HG03135 (cell line): Measurements from ENCODE around the gene TNFRSF4.
"Not testable (repeated sequence)": the region's sequence is repeated elsewhere in the genome, so short reads cannot be mapped to it uniquely, and the experiment has no call there.

Experiments used
- ATAC-seq: cut with Tn5 transposase; IDR thresholded peaks from one replicate; pipeline ENCODE4 v1.9.1; 2021; ENCODE audit warnings: mild to moderate bottlenecking, moderate library complexity; ENCODE audit not compliant: unreplicated experiment

TNFRSF4 gene

DNA sequence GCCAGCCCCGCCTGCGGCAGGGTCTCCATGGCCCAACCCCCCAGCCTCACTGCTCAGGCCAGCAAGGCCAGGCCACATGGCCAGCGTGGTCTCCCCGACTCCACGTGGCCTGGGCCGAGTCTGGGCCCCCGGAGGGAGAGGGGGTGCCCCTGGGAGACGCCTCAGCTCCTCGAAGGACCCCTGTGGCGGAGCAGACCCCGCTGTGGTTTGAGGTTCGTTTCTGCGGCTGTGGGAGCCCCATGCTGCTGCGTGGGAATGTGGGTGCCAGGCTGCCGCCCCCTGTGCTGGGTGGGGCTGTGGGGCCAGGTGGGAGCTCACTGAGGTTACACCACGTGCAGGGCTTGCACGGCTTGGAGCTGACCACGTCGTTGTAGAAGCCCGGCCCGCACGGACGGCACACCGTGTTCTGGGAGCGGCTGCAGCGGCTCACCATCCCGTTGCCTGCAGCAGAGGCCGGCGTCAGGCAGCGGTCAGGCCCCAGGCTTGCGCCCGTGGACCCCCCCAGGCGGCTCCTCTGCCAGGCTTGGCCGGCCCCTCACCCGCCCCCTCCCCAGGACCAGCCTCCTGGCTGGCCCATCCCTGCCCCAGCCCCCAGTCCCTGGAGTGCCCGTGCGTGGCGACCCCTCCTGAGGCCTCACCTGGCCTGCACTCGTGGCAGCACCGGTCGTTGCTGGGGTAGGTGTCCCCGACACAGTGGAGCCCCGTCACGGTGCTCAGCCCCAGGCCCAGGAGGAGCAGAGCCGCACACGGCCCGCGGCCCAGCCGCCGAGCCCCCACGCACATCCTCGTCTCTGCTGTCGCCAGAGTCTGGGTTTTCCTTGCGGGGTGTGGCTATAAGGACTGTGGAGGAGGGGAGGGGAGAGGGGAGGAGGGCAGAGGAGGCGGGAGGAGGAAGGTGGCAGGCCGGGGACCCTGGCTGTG is at the start of gene TNFRSF4:
Gene TNFRSF4 (minus strand): TSS at position 809 of the 921 bp plus-strand sequence. CDS start 26 bp downstream, at position 783.
- no peak for ATAC-seq

DNA sequence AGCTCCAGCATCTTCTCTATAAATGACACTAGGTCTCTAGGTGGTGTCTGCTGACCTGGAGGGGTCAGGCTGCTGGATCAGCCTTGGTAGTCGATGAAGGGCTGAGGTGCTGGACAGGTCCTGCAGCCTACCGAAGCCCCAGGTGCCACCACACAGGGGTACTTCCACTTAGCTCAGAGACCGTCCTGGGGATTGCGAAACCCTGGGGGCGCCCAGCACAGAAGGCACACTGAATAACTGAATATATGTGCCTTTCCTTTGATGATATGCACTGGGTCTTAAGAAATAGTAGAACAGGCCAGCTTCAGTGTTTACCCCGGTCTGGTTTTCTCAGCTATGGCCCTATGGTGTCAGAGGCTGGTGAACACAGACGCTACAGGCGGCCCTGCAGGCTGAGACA is 48.8 kb upstream of the TNFRSF4 start:
- no peak for ATAC-seq

DNA sequence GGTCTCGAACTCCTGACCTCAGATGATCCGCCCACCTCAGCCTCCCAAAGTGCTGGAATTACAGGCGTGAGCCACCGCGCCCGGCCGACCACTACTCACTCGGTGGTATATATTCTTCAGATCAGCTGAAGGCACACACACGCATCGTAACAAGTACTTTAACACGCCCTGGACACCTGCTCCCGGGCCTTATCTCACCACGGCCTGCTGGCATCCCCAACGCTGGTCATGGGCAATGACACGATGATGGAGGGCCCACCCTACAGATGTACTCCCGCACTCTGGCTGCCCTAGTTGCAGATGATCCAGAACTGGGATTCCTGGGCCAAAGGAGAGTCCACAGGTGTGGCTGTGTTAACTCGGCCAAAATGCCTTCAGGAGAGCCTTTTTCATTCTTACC is 48.1 kb upstream of the TNFRSF4 start:
- no peak for ATAC-seq

DNA sequence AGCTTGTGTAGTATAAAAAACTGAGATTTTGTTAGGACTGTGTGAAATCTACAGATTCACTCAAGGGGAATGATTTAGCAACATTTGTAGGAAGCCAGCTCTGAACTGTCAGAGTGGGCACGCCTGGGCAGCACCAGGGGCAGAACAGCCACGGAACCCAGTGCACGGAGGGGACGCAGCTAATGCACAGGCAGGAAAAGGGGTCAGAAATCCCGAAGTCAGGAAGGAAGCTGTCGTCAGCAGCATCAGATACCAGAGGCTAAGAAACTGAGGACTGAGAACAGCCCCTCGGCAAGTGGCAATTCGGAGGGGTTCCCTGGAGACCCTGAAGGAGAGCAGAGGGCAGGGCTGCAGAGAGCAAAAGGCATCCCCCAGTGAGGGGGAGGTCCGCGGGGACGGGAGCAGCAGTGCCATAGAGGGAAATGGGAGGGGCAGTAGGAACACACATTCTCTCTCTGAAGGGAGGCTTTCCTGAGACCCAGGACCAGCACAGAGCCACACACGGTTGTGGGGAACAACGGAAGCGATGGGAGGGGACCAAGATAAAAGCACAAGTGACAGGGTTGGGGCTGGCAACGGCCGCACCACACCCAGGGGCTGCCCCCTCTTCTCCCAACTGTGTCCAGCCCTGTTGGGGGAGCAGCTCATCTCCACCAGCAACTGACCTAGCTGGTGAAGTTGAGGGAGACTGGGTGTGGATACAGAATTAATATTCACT is 47.0 kb upstream of the TNFRSF4 start:
- no peak for ATAC-seq

DNA sequence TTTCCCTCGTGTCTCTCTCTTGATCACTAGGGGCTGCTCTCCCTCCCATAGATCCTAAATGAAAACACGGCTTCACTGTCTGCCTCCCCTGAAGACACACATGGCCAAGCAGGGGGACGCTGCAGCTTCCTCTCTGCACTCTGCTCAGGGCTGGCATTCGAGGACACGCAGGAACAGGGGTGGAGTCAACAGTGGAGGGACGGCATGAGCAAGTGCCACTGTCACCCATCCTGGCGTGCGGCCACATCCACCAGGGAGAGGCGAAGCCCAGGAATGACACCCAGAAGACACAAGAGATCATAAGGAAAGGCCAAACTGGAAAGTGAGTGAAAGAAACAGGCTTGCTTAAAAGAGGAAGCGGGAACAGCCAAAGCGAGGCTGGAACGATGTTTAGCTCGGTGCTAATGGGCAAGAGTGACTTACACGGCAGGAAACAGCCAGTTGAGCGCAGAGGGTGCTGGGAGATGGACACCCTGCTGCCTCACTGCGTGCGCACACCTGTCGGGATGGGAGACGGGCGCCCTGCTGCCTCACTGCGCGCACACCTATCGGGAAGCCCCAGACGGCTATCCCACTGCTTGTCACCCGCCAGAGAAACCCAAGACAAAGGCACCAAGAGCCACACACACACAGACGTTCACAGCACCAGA is 46.1 kb upstream of the TNFRSF4 start:
- ATAC-seq = no peak

DNA sequence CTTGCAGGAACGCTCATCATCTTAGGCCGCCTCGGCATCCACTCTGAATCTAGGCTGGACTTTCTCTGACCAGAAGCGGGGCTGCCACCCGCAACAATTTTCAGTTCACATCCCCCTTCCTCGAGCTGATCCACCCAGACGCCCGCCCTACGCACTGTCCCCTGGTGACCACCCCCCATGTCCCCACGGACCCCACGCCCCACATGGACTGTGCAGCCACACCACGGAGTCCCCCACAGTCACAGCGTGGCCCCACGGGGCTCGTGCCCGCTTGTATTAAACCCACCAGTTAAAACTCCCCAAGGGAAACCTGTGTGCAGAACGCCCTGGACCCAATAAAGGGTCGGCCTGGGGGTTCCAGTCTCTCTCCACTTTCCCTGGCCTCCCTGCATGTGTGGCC is 45.6 kb upstream of the TNFRSF4 start:
- no peak for ATAC-seq

DNA sequence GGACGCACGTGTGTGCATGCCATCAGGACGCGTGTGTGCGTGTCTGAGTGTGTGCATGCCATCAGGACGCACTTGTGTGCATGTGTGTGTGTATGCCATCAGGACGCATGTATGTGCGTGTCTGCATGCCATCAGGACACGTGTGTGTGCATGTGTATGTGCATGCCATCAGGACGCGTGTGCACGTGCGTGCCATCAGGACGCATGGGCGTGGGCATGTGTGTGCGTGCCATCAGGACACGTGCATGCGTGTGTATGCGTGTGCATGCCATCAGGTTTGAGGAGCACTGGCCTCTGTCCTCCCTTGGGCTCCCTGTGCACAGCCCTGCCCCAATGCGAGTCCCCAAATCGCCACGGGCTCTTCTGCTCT is 45.2 kb upstream of the TNFRSF4 start:
- no peak for ATAC-seq

DNA sequence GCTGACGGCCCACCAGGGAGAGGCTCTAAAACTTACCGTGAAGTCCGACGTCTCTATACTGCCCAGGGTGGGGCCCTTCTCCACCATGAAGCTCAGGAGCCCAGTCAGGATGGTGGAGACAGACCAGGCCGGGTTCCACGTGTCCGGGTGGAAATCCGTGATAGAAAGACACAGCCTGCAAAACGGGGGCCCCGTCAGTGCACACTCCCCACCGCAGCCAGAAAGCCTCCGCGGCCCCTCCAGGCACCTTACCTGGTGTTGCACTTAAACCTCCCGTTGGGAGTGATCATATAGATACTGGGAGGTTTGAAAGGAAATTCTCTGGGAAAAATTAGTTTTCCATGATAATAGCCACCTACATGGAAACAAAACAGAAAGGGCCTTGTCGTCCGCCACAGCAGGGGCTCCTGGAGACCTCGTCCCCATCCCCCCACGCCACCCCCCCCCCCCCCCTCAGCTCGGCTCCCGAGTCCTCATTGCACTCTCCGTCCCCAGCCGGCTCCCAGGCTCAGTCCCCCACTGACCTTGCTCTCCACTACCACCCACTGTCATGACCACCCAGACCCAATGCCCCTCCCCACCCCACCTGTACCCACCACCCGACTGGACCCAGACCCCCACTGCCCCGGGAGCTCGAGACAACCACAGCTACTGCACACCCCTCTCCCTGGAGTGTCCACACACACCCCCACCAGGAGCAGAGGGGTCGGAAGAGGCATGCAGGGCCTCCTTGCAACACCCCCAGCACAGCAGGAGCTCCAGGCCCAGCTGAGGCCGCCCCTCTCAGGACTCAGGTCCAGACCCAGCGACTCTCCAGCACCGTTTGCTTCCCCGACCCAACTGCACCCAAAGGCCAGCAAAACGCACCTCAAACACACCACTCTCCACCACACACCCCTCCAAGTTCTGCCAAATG is 43.3 kb upstream of the TNFRSF4 start:
- ATAC-seq = no peak

DNA sequence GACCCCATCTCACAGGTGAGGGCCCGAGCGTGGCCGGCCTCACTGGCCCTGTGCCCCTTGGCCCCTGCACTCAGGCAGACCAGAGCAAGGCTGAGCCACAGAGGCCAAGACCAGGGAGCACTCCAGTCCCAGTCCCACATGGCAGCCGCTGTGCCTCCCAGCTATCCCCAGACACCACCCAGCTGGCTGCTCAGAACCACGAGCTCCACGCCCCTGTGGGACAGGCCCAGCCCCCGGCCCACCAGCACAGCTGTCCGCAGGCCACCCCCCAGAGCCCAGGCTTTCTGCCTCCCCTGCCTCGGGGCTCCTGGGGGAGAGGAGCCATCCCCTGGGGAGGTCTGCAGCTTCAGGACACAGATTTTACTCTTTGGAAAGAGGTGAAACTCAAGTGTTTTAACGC is 41.7 kb upstream of the TNFRSF4 start:
- ATAC-seq = no peak

DNA sequence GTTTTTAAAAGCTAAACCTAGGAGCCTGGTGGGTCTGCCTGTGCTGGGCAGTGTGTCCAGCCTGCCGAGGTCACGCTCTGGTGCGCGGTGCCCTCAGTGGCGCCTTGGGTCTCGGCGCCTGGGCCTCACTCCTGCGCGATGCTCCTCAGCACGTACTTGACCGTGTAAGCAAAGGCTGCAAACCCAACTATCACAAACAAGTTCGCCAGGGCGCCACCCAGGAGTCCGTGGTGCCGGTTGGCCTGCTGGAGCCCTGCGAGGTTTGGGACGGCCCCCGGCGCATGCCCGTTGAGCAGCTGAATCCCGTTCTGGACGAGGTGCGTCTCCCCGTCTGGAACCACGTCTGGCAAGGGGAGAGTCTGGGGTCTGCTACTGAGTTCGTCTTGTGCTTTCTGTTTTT is 41.1 kb upstream of the TNFRSF4 start:
- no peak for ATAC-seq

DNA sequence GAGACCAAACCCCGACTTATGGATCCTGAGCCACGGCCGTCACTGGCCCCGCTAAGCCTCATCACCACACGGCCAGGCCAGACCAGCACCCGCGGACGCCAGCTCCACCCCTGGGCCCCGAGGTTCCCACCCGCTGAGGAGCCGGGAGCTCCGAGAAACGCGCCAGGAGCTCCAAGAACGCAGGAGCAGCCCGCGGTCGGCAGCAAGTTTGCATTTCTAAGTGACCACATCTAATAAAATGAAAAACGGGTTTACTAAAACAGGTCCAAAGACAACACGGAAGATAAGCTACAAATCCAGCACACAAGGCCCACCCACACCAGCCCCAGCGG is 40.7 kb upstream of the TNFRSF4 start:
- ATAC-seq = no peak

DNA sequence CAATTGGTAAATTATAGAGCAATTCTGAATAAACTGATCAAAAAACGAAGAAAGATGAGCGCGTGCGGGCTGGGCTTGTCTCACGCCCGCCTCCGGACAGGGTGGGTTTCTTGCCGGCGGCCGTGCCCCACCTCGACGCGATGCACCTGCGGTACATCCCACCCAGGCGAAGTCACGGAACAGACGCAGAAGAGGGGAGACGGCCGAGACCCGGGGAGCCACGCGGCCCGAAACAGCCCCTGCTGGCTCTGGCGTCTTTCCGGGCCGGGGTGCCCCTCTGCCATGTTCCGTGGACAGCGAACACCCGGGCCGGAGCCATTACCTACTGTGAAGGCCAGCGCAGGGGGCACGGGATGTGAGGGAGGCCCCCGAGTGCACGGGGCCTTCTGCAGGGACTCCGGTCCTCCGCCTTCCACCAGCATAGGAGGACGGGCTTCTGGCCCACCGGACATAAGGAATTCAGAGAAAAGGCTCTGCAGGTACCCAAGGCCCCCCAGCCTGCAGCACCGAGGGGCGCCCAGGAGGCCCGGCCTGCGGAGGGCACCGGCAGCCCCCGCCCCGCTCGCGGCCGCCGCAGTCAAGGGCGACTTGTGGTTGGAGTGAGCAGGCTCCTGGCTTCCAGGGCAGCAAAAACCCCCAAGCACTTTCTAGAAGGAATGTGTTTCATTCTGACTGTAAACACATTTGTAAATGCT is 40.2 kb upstream of the TNFRSF4 start:
- no peak for ATAC-seq

DNA sequence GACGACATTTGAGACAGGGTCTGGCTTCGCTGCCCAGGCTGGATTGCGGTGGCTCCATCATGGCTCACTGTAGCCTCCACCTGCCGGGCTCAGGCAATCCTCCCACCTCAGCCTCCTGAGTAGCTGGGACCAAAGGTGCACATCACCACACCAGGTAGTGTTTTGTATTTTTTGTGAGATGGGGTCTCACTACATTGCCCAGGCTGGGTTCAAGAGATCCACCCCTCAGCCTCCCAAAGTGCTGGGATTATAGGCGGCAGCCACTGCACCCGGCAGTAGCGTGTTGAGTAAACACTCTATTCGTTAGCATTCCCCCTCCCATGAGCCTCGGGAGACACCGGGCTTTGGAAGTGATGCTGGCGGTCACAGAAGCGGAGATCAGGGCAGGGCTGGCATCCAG is 39.4 kb upstream of the TNFRSF4 start:
- no peak for ATAC-seq

DNA sequence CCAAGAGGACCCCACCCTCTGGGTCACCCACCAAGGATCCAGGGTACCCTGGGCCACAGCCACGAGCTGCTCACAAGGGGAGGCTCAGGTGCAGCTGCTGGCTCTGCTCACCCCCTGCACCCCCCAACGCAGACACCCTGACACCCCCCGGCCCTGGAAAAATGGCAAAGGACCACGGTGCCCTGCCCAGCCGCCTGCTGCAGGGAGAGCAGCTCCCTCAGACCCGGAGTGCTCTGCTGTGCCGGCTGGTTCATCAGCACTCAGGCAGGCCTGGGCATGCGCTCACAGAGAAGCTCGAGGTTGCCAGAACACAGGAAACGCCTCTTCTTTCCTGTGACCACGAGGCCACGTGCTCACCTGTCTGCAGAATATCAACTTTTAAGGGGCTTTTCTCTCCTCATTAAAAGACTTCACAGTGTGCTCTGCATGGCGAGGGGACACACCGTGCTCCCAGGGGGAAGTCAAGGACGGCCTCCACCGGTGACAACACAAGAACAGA is 36.9 kb upstream of the TNFRSF4 start:
- no peak for ATAC-seq

DNA sequence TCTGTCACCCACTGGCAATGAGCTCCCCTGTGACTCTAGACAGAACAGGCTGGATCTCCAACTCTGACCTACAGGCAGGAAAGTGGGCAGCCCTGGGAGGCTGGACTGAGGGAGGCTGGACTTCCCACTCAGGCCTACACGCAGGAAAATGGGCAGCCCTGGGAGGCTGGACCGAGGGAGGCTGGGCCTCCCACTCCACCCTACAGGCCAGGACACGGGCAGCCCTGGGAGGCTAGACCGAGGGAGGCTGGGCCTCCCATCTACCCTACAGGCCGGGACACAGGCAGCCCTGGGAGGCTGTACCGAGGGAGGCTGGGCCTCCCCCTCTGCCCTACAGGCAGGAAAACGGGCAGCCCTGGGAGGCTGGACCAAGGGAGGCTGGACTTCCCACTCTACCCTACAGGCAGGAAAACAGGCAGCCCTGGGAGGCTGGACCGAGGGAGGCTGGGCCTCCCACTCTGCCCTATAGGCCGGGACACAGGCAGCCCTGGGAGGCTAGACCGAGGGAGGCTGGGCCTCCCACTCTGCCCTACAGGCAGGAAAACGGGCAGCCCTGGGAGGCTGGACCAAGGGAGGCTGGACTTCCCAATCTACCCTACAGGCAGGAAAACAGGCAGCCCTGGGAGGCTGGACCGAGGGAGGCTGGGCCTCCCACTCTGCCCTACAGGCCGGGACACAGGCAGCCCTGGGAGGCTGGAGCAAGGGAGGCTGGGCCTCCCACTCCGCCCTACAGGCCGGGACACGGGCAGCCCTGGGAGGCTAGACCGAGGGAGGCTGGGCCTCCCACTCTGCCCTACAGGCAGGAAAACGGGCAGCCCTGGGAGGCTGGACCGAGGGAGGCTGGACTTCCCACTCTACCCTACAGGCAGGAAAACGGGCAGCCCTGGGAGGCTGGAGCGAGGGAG is 34.3 kb upstream of the TNFRSF4 start:
- ATAC-seq = not testable (repeated sequence)

DNA sequence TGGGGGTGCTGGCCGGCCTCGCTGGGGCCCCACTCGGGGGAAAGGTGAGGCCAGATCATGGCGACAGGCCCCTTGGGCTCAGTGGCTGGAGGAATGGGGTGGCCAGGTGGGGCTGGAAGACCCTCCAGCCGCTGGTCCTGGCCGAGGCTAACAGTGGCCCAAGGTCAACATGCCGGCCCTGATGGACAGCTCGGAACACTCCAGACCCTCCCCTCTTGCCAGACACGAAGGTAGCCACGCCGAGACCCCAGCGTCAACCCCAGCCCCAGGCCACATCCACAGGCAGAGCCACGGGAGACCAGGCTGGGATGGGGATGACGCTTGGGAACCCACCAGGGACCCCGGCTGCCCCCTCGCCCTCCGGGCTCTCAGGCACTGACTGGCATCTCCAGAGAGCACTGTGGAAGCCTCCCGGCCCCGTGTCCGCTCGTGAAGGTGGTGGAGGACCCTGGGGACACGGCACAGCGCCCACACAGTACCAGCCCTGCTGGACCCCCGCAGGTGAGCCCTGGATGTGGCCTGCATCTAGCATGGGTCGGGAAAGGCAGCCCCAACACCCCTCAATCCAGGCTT is 33.5 kb upstream of the TNFRSF4 start:
- no peak for ATAC-seq

DNA sequence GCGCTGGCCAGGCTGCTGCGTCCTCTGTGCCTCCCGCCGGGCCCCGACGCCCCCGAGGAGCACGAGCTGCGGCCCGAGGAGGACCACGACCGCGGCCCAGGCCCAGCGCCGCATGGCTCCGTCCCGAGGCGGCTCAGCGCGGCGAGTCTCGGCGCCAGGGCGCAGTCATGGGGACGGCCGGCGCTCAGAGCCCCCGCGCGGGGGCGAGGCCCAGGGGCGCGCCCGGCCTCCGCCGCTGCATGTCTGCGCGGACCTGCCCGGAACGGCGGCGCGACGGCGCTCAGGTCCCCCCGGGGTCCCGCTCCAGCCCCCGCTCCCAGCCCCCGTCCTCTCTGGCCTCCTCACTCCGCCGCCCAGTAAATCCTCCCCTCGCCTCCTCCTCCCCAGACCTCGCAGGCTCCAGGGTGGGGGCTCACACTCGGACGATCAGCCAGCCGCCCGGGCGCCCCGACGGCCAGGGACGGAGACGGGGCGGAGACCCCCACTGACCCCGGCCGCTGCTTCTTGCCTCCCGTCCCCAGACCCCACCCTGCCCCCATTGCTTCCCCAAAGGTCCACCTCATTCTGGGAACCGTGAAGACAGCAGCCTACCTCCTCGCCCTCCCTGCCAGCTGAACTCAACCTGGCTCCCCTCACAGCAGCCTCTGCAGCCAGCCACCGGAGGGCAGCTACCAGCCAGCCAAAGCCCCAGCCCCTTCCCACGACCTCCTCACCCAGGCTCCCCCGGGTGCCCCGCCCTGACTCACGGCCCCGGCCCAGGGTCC is 32.8 kb upstream of the TNFRSF4 start, which contains the start of gene C1QTNF12:
Gene C1QTNF12 (minus strand): TSS at position 146 of the 764 bp plus-strand sequence. CDS start 32 bp downstream, at position 114.
- no peak for ATAC-seq
